ENCODE results near the gene ARHGEF25.

DNA sequence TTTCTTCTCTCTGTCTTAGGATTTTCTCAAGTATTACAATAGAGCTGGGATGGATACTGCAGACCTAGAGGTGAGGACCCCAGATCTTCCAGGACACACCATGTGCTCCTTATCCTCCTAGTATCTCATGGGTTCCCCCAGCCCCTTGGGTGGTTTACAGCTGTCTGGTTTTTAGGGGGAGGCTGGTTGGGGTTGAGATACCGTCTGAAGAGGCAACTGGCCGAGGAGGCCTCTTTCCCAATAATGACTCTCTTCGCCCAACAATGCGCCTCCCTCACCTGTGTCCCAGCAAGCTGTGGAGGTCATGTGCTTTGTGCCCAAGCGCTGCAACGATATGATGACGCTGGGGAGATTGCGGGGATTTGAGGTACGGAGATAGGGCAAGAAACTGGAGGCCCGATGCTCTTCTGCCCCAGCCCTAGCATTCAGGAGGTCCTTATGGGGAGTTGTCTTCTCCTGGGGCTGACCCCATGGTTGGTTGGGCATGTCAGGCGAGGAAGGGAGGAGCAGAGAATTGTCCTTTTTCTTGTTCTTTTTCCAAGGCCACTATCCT lies 3.8 kb downstream of the ARHGEF25 start:
- TF ChIP-seq, protein P1, sequence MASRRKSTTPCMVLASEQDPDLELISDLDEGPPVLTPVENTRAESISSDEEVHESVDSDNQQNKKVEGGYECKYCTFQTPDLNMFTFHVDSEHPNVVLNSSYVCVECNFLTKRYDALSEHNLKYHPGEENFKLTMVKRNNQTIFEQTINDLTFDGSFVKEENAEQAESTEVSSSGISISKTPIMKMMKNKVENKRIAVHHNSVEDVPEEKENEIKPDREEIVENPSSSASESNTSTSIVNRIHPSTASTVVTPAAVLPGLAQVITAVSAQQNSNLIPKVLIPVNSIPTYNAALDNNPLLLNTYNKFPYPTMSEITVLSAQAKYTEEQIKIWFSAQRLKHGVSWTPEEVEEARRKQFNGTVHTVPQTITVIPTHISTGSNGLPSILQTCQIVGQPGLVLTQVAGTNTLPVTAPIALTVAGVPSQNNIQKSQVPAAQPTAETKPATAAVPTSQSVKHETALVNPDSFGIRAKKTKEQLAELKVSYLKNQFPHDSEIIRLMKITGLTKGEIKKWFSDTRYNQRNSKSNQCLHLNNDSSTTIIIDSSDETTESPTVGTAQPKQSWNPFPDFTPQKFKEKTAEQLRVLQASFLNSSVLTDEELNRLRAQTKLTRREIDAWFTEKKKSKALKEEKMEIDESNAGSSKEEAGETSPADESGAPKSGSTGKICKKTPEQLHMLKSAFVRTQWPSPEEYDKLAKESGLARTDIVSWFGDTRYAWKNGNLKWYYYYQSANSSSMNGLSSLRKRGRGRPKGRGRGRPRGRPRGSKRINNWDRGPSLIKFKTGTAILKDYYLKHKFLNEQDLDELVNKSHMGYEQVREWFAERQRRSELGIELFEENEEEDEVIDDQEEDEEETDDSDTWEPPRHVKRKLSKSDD (CRISPR knock-in tag; IDR thresholded peaks at IDR 0.05; ENCODE audit: low read depth), result no peak
- no peak for TF ChIP-seq MAZ (IDR thresholded peaks at IDR 0.05; ENCODE audit: borderline replicate concordance, low read depth, low read length)
- TF ChIP-seq MAZ (CRISPR knock-in tag; IDR thresholded peaks at IDR 0.05; ENCODE audit: low read depth), result no peak
- TF ChIP-seq FOXJ3 (CRISPR knock-in tag; IDR thresholded peaks at IDR 0.05; ENCODE audit: borderline replicate concordance), result no peak
- TF ChIP-seq MED1 (CRISPR knock-in tag; IDR thresholded peaks at IDR 0.05), result no peak
- TF ChIP-seq HNRNPH1 (optimal IDR thresholded peaks at IDR 0.05; ENCODE audit: low read depth, low read length), result no peak
- TF ChIP-seq ZNF674 (CRISPR knock-in tag; IDR thresholded peaks at IDR 0.05; ENCODE audit: low read depth), result no peak
